ENCODE data around the gene ARHGAP42.

- no peak for TF ChIP-seq EZH2 (IDR thresholded peaks at IDR 0.05; ENCODE audit: insufficient read depth, low read length)
- TF ChIP-seq, protein P1, sequence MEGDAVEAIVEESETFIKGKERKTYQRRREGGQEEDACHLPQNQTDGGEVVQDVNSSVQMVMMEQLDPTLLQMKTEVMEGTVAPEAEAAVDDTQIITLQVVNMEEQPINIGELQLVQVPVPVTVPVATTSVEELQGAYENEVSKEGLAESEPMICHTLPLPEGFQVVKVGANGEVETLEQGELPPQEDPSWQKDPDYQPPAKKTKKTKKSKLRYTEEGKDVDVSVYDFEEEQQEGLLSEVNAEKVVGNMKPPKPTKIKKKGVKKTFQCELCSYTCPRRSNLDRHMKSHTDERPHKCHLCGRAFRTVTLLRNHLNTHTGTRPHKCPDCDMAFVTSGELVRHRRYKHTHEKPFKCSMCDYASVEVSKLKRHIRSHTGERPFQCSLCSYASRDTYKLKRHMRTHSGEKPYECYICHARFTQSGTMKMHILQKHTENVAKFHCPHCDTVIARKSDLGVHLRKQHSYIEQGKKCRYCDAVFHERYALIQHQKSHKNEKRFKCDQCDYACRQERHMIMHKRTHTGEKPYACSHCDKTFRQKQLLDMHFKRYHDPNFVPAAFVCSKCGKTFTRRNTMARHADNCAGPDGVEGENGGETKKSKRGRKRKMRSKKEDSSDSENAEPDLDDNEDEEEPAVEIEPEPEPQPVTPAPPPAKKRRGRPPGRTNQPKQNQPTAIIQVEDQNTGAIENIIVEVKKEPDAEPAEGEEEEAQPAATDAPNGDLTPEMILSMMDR (IDR thresholded peaks at IDR 0.05; ENCODE audit: insufficient read depth, low read depth, low read length), result no peak
Observed at GRCh38 chr11:100978939-100979338, 291.9 kb downstream of the ARHGAP42 start.
